ENCODE data around the gene POU6F1. TPM values are rescaled to one million over a fixed set of nuclear protein-coding genes. Genes with fewer than 3 reads are reported as not detected.
"Not testable (repeated sequence)": the region's sequence is repeated elsewhere in the genome, so short reads cannot be mapped to it uniquely, and the experiment has no call there.

Gene POU6F1
- total RNA-seq, 1 donor from 2014 or later: 7.2 TPM

DNA sequence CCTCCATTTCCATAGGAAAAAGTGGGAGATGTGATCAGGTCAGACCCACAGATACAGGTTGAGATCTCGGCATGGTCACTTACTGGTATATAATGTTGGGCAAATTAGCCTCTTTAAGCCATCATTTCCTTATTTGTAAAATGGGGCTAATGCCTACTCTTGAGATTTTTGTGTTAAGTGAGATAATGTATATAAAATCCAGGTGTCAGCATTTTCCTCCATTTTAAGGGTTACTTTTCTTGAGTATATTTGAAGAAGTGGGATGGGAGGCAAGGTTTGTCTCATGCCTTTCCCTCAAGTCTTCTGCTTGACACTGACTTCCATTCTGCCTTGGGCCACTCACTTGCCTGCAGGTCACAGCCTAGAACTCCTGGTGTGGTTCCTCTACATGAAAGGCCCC lies 10.1 kb upstream of the POU6F1 start:
- no peak for DNase-seq (ENCODE audit: low spot score)

DNA sequence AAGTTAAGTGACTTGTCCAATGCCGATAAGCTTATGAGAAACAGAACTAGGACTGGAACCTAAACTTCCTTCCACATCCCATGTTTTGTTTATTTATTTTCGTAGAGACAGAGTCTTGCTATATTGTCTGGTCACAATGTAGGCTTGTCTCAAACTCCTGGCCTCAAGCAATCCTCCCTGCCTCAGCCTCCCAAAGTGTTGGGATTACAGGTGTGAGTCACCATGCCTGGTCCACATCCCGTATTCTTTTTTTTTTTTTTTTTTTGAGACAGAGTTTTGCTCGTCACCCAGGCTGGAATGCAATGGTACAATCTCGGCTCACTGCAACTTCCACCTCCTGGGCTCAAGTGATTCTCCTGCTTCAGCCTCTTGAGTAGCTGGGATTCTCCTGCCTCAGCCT lies 9.2 kb upstream of the POU6F1 start:
- not testable (repeated sequence) for DNase-seq (ENCODE audit: low spot score)

DNA sequence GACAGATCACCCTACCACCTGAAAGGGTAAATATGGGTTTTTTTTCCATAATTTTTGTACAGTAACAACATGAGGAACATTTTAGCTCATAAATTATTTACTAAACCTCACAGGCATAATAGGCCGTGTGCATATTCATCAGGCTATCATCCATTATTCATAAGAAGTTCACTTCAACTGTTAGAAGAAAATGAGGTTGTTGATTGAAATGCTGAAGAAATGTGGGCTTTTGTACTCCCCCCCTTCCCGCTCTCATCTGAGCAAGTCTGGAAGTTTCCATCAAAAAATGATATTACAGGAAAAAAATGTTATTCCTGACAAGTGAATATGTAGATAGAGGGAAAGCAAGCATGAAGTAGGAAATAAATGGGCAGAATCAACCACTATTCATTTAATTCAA lies 7.9 kb upstream of the POU6F1 start:
- no peak for DNase-seq (ENCODE audit: low spot score)

DNA sequence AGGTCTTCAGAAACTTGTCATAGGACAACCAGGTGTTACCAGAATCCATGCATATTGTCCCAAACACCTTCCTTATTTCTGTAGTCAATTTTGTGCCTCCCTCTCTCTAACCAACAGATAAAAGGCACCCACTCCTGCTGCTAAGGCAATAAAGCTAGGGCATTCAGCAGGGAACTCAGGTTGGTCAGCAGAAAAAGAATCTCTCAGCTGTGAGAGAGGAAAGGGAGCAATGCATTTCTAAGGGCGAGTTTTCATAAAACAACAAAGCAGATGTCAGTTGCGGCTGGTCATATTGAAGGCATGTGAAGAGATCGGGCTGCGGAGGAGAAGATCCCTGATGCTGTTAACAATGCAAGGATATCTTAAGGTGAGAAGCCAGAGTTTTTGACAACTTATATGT lies 7.4 kb upstream of the POU6F1 start:
- no peak for DNase-seq (ENCODE audit: low spot score)

DNA sequence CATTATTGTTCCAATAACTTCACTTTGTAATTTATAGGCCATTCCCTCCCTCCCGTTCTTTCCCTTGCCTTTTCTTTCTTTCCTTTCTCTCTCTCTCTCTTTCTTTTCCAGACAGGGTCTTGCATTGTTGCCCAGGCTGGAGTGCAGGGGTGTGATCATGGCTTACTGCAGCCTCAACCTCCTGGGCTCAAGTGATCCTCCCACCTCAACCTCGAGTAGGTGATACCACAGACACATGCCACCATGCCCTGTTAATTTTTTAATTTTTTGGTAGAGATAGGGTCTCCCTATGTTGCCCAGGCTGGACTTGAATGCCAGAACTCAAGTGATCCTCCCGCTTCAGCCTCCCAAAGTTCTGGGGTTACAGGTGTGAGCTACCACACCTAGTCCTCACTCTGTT lies 6.8 kb upstream of the POU6F1 start:
- DNase-seq (ENCODE audit: low spot score): no peak

DNA sequence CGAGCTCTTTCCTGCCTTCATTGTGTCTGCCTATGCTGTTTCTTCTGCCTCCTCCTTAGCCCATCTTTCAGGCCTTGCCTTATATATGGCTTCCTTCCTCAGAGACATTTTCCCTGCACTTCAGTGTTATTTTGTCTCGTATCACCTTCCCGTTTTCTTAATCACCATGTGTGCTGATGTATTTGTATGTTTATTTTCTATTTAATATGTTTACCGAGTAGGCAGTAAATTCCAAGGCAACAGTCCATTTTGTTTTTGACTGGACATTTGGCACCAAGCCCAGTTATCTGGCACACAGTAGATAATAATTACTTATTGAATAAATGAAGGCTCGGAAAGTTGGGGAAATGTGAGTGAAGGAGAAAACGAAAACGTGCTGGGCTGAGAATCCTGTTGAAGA lies 4.6 kb upstream of the POU6F1 start:
- DNase-seq (ENCODE audit: low spot score): no peak

DNA sequence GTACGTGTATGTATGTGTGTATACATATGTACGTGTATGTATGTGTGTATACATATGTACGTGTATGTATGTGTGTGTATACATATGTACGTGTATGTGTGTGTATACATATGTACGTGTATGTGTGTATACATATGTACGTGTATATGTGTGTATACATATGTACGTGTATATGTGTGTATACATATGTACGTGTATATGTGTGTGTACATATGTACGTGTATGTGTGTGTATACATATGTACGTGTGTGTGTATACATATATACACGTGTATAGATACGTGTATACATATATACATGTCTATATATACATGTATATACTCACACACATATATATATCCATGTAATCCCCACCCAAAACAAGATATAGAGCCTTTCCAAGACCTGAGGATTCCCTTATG lies 2.0 kb upstream of the POU6F1 start:
- DNase-seq (ENCODE audit: low spot score): not testable (repeated sequence)

DNA sequence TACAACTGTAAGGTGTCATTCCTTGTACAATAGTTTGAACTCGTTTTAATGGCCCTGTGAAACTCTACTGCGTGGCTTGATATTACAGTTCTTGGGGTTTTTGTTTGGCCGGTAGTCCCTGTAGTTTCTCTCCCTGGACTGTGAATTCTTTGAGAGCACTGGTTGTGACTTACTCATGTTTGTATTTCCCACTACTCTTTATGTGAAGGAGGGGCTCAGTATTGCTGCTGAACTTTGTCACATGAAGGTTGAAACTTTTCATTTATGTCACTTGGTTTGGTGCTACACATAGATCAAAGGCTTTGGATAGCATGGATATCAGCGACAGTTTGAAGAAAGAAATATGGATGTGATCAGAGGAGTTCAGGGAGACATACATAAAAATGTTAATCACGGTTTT lies 1.5 kb upstream of the POU6F1 start:
- no peak for DNase-seq (ENCODE audit: low spot score)

DNA sequence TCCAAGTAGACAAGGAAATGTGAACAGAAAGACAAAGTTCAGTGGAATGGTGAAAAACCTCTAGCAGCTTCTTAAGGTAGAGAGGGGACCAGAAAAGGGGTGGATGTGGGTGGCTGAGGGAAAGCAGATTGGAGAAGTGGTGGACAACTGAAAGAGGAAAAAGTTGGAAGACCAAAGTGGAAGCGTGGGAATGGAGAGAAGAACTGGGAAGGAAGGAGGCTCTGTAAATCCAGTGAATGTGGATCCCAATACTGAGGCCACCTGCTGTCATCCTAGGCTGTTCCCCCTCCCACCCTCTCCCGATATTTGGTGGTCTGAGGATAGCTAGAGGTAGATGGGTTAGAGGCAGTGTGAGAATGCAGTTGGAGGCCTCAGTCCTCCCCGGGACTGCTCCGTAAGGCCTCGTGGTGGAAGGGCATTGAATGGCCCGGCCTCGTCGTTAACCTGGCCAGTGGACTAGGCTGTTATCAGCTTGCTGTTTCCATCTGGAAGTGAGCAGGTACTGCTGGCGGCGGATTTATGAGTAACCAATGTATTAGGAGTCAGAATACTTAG lies 822 bp upstream of the POU6F1 start:
- DNase-seq (ENCODE audit: low spot score): no peak

DNA sequence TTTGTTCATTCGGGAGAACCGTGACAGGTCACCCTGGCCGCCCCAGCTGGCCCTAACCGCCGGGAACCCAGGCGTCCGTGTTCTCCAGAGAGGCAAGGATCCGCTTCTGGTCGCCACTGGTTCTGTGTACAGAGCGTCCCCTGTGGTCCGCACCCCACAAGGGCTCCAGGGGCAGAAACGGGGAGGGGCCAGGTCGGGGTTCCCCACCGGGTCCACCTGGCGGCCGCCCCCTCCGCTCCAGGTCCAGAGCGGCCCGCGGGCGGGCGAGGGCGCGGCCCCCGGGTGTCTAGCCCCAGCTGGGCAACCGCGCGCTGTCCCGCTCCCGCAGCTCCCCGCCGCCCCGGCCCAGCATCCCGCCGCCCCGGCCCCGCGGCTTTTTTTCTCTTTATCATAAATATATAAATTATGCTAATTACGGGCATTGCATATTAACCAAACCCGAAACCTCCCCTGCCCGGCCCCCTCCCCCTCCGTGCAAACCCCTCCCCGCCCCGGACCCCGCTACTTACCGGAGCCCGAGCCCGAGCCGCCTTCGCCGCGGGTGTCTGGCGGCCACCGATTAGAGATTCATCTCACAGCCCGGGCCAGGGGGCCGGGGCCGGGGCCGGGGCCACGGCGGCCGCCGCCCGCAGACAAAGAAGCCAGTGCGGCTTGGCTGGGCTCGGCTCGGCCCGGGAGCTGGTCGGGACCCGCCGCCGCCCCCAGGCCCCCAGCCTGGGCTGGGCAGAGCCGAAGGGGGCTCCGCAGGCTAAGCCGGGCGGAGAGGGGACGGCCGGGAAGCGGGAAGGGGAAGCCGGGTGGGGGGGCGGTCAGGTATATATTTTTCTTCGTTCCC lies 512 bp downstream of the POU6F1 start:
- no peak for DNase-seq (ENCODE audit: low spot score)

DNA sequence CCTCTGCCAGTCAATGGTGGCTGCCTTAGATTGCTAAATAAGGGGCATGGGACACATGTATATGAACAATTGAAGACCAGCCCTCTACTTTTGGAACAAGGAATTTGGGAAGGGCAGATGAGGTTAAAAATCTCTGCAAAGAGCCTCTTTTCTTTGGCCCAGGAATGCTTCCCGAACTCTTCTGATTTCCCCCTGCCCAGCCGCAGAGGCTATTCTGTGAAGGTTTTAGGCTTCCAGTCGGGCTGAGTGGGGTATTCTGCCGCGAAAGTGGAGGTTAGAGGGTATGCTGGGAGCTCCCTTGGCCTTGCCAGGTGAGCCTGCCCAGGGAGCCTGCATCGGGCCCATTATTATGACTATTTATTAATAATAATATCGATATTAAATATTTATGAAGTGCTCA lies 1.2 kb downstream of the POU6F1 start:
- no peak for DNase-seq (ENCODE audit: low spot score)

DNA sequence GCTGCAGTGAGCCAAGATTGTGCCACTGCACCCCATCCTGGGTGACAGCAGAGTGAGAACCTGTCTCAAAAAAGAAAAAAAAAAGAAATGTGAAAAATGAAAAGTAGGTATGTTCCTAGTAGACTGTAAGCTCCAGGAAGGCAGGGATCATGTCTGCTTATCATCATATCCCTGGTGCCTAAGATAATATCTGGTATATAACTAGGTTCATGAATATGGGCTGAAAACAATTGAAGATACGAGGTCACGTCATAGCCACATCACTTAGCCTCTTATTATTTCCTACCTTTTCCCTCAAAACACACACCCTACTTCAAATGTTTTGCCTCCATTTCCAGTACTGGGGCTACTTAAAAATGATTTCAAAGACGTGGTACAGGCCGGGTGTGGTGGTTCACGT lies 3.0 kb downstream of the POU6F1 start:
- no peak for DNase-seq (ENCODE audit: low spot score)

DNA sequence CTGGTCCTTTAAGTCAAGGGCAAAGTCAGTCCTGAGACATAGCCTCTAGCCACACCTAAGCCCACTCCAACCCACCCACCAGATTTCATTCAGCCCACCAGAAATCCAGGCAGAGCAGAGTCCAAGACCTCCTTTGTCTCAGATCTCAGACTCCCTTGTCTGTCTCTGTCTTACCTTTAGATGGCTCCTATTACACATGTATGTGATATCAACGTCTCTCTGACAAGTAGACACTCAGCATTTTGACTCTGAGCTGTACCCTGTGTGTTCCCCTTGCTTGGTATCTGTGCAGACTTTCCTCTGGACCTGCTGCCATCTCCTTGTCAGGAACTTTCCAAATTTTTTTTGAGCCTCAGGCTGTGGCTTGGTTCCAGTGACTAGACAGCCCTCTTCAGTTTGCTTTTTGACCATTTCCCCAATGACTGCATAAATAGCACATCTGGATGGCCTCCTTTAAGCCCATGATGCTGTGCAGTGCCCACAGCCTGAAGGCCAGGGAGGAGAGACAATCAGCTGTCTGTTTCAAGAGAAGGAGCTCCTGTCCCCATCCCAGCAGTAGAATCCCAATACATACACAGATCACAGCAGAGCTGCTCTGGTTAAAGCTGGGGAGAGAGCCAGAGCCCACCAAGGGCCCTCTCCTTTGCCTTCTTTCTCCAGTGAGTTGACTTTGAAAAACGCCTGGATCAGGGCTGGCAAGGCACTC lies 7.0 kb downstream of the POU6F1 start:
- no peak for DNase-seq (ENCODE audit: low spot score)

DNA sequence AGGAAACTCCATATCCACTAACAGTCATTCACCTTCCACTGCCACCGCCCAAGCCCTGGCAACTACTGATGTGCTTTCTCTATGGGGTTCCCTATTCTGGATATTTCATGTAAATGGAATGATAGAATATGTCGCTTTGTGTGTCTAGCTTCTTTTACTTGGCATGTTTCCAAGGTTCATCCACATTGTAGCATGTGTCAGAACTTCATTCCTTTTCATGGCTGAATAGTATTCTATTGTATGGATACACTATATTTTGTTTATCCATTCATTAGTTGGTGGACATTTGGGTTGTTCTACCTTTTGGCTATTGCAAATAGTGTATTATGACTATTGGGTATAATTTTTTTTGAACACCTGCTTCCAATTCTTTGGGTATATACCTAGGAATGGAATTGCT lies 8.6 kb downstream of the POU6F1 start:
- DNase-seq (ENCODE audit: low spot score): no peak

DNA sequence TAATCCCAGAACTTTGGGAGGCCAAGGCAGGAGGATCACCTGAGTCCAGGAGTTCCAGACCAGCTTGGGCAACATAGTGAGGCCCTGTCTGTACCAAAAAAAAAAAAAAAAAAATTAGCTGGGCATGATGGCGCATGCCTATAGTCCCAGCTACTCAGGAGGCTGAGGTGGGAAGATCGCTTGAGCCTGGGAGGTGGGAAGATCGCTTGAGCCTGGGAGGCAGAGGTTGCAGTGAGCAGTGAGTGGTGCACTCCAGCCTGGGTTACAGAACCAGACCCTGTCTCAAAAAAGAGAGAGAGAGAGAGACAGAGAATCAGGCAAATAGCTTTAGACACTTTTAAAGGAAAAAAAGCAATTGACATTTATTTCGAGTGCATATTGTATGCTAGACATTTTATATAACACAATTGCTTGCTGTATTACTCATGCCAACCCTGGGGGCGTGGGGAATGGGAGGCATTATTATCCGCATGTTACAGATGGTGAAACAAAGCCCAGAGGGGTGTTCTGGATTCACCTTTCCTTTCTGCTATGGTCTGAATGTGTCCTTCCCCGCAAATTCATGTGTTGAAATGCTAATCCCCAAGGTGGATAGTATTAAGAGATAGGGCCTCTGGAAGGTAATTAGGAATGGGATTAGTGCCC lies 9.7 kb downstream of the POU6F1 start:
- DNase-seq (ENCODE audit: low spot score): no peak

DNA sequence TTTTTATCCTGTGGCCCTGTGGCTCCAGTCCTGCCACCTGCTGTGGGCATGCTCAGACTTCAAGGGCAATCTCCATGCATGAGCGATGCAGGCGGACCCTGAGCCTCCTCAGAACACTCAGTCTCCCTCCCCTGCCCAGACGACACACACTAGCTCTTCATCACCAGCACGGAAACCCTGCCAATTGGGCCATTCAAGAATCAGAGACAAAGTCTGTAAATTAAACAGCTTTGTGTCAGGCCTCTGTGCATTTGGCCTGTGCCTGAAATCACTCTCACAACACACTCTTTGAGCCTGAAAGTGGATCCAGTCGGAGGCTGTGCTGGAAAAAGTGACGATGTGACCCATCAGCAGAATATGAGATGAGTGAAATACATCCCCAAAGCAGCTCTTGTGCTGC lies 12.5 kb downstream of the POU6F1 start:
- DNase-seq (ENCODE audit: low spot score): no peak

DNA sequence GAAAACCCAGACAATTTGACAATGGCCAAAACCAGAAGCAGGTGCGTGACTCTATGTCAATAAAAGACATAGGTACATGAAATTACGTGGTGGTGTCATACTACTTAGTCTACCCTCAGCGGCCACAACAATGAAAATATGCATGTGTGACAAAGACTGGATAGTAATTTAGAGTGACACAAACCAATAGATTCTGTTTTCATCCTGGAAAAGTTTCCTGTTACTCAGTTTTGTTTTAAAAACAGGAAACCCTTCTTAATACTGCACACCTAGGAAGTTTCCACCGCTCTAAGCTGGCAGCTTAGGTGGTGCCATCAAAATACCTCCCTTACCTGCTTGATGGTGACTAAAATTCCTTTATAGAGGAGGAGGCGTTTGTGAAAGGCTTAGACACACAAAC lies 15.1 kb downstream of the POU6F1 start:
- no peak for DNase-seq (ENCODE audit: low spot score)

DNA sequence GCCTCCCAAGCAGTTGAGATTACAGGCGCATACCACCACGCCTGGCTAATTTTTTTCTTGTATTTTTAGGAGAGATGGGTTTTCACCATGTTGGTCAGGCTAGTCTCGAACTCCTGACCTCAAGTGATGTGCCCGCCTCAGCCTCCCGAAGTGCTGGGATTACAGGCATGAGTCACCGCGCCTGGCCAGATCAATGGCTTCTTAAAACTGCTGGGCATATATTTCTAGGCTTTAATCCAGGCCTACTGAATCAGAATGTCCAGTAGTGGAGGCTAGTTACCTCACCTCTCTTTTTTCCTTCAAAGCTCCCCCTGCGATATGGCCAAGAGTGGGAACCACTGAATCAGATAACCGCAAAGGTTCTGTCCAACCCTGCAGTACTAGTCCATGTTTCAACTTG lies 17.1 kb downstream of the POU6F1 start:
- DNase-seq (ENCODE audit: low spot score): no peak

DNA sequence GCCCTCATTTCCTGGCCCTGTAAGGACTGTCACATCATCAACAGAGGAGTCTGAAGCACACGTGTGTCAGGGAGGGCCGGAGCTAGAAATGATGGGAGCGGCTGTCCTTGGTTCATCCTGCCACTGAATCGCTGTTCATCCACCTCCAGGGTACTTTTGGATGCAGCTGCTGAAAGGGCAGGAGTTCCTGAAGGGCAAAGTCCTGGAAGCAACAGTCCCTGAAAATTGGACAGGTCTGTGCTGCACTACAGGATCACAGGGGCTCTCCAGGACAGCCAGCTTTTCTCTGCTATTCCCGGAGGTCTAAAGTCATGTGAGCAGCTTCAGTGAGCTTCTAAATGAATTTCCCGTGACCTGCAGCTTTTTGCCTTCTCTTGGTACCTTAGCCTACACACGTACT lies 17.7 kb downstream of the POU6F1 start:
- DNase-seq (ENCODE audit: low spot score): no peak

DNA sequence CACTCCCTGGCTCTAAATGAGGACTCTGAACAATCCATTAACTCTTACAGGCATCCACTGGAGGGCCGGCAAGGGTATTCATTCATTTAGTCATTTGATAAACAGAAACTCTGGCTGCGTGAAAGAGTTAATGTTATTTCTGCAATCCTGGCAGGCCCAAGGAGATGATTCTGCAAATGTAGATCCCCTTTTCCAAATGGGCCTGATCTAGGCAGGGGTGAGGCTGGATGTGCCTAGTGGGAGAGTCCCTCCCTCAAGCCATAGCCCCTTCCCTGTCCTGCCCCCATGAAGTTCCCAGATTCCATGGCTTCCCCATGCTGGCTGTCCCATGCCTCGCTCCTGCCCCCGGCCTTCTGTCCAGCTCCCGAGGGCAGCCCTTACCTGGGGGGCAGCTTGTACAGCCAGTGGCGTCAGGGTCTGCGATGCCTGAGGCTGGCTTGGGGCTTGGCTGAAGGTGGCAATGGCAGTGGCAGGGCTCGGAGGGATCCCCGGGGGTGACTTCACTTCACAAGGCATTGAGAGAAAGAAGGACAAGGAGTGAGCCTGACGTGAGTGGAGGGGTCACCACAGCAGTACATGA lies 18.4 kb downstream of the POU6F1 start:
- no peak for DNase-seq (ENCODE audit: low spot score)

DNA sequence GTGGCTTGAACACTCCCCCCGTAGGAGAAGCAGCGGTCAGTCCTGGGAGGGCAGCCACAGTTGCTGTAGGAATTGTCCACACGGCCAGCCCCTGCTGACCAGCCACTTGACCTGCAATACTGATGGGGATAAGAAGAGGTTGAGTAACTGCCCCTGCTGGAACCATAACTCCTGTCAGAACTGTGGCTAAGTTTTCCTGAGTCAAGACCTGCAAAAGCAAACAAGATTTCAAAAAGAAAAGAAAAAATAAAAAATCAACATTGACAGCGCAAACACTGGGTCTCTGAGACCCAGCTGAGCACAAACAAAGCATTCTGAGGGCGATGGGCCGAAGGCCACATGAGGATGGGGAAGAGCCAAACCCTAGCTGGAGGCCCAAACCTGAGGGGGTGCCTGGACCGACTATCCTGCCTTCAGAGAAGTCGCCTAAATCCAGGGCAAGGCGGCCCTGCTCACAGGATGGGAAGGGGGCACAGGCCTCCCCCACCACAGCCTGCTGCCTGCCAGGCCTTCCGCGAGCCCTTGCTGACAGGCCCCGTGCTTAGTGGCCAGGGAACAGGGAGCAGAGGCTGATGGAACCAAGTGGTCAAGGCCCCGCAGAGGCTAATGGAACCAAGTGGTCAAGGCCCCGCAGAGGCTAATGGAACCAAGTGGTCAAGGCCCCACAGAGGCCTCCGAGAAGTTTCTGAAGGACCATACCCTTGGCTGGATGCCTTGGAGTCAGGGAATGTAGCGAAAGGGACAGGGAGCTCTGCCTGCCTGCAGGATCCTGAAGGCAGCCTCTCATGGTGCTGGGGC lies 19.1 kb downstream of the POU6F1 start:
- DNase-seq (ENCODE audit: low spot score): no peak
